ENCODE measurements around the gene TRAPPC11.

GRCh38 chr4:183758061-183758757, 99.1 kb downstream of the TRAPPC11 start:
- no peak for TF ChIP-seq CTCF (IDR thresholded peaks at IDR 0.05; ENCODE audit: poor library complexity, severe bottlenecking)
- no peak for TF ChIP-seq EZH2 (IDR thresholded peaks at IDR 0.05; ENCODE audit: borderline replicate concordance, insufficient read depth, low read length, poor library complexity, severe bottlenecking)
- no peak for TF ChIP-seq SMC3 (conservative IDR thresholded peaks at IDR 0.05; ENCODE audit: poor library complexity)
- no peak for TF ChIP-seq EP300 (conservative IDR thresholded peaks at IDR 0.05; ENCODE audit: poor library complexity, severe bottlenecking)
- no peak for TF ChIP-seq TAF1 (IDR thresholded peaks at IDR 0.05; ENCODE audit: low read depth)
- no peak for TF ChIP-seq POLR2AphosphoS5 (IDR thresholded peaks at IDR 0.05)
- TF ChIP-seq RAD21 (conservative IDR thresholded peaks at IDR 0.05) = no peak
- no peak for TF ChIP-seq REST (IDR thresholded peaks at IDR 0.05; ENCODE audit: borderline replicate concordance)
